ENCODE data around the gene MRM1. TPM values are rescaled to one million over a fixed set of nuclear protein-coding genes. Genes with fewer than 3 reads are reported as not detected.

MRM1 gene
- total RNA-seq, 1 donor from 2014 or later: 9.7 TPM

GRCh38 chr17:36632916-36633771, 31.8 kb downstream of the MRM1 start:
- no peaks in the 10 kb centered on the region for H3K36me3 Mint-ChIP-seq
- H3K9me3 Mint-ChIP-seq: no peaks in the 10 kb centered on the region
- H3K27me3 Mint-ChIP-seq: peaks cover 74% of the 10 kb centered on the region
- TF ChIP-seq CTCF (conservative IDR thresholded peaks at IDR 0.05): no peak
- H3K4me1 Mint-ChIP-seq (ENCODE audit: unreplicated experiment): peaks cover 14% of the 10 kb centered on the region
- DNase-seq (ENCODE audit: extremely low spot score, unreplicated experiment): no peak
- no peak overlapping the region for H3K4me3 Mint-ChIP-seq
- H3K27ac Mint-ChIP-seq: no peak overlapping the region

- H3K27ac Mint-ChIP-seq: no peak overlapping the region
Observed at GRCh38 chr17:36640346-36640745, 39.0 kb downstream of the MRM1 start.

GRCh38 chr17:36640836-36641235, 39.5 kb downstream of the MRM1 start:
- no peaks in the 10 kb centered on the region for H3K9me3 Mint-ChIP-seq
- H3K27ac Mint-ChIP-seq: no peak overlapping the region
- H3K4me3 Mint-ChIP-seq: no peak overlapping the region
- no peaks in the 10 kb centered on the region for H3K36me3 Mint-ChIP-seq
- TF ChIP-seq CTCF (conservative IDR thresholded peaks at IDR 0.05): no peak
- H3K4me1 Mint-ChIP-seq (ENCODE audit: unreplicated experiment): peaks cover 12% of the 10 kb centered on the region
- H3K27me3 Mint-ChIP-seq: peaks cover 95% of the 10 kb centered on the region
- no peak for DNase-seq (ENCODE audit: extremely low spot score, unreplicated experiment)

More at GRCh38 chr17:36640346-36640745, 39.0 kb downstream of the MRM1 start:
- Mint-ChIP-seq H3K4me3 (peak overlapping the region; percentile 74), H3K9me3 (no peaks in the 10 kb centered on the region), H3K36me3 (no peaks in the 10 kb centered on the region), H3K27me3 (peaks cover 93% of the 10 kb centered on the region), H3K4me1 (ENCODE audit: unreplicated experiment) (peaks cover 9% of the 10 kb centered on the region)
- no peak for DNase-seq (ENCODE audit: extremely low spot score, unreplicated experiment)
- no peak for TF ChIP-seq CTCF (conservative IDR thresholded peaks at IDR 0.05)

GRCh38 chr17:36641331-36641876, 40.0 kb downstream of the MRM1 start:
- no peaks in the 10 kb centered on the region for H3K9me3 Mint-ChIP-seq
- H3K27me3 Mint-ChIP-seq: peaks cover 98% of the 10 kb centered on the region
- TF ChIP-seq CTCF (conservative IDR thresholded peaks at IDR 0.05): no peak
- H3K4me1 Mint-ChIP-seq (ENCODE audit: unreplicated experiment): peaks cover 17% of the 10 kb centered on the region
- DNase-seq (ENCODE audit: extremely low spot score, unreplicated experiment): no peak
- H3K4me3 Mint-ChIP-seq: peak overlapping the region; percentile 86
- H3K36me3 Mint-ChIP-seq: no peaks in the 10 kb centered on the region
- no peak overlapping the region for H3K27ac Mint-ChIP-seq

GRCh38 chr17:36641877-36642845, 40.8 kb downstream of the MRM1 start:
- Mint-ChIP-seq H3K4me3 (peak overlapping the region; percentile 86), H3K36me3 (no peaks in the 10 kb centered on the region), H3K27me3 (peaks cover 99% of the 10 kb centered on the region), H3K4me1 (ENCODE audit: unreplicated experiment) (peaks cover 17% of the 10 kb centered on the region), H3K9me3 (no peaks in the 10 kb centered on the region), H3K27ac (peak overlapping the region; percentile 64)
- no peak for TF ChIP-seq CTCF (conservative IDR thresholded peaks at IDR 0.05)
- no peak for DNase-seq (ENCODE audit: extremely low spot score, unreplicated experiment)
